Right lobe of liver (tissue), 6 donors: ENCODE results near the gene ATP1A1. TPM values are rescaled to one million over a fixed set of nuclear protein-coding genes. Genes with fewer than 3 reads are reported as not detected.

Experiments used
- ATAC-seq, 4 donors: fragments of 200-7000 bp; cut with Tn5 transposase; one replicate each; pipeline ENCODE4 v1.9.1; 2020; ENCODE audit warnings: mild to moderate bottlenecking in 4 of 4, moderate library complexity in 4 of 4
- DNase-seq, 3 donors: peaks; one replicate each; pipeline ENCODE4 v3.0.0-alpha.2; 2020
- H3K27ac ChIP-seq, 3 donors: fragments of 200-600 bp; one replicate each; pipeline ENCODE4 v1.8.0; 2022
- H3K27me3 ChIP-seq, 2 donors: fragments of 200-600 bp; one replicate each; pipeline ENCODE4 v1.8.0; 2022
- H3K36me3 ChIP-seq, 4 donors: fragments of 200-600 bp; sonication (generic) in 1 of 4; one replicate each; pipeline versions ENCODE4 v1.5.1 to v1.8.0; 2017 to 2022; ENCODE audit warnings: control low read depth in 1 of 4
- H3K4me1 ChIP-seq, 4 donors: fragments of 200-600 bp; sonication (generic) in 1 of 4; one replicate each; pipeline versions ENCODE4 v1.5.1 to v1.8.0; 2017 to 2022; ENCODE audit warnings: control low read depth in 1 of 4
- H3K4me3 ChIP-seq, 3 donors: fragments of 200-600 bp; one replicate each; pipeline ENCODE4 v1.8.0; 2022
- H3K9me3 ChIP-seq, 4 donors: fragments of 200-600 bp; sonication (generic) in 1 of 4; one replicate each; pipeline versions ENCODE4 v1.5.1 to v1.8.0; 2017 to 2022; ENCODE audit warnings: control low read depth in 1 of 4
- CTCF ChIP-seq, 4 donors: fragments of 200-600 bp in 3 of 4; fragments of 450-650 bp in 1 of 4; IDR thresholded peaks; one replicate each; pipeline versions ENCODE4 v1.5.1 to v1.8.0; 2016 to 2022; ENCODE audit warnings: antibody characterized with exemption in 4 of 4, mild to moderate bottlenecking in 2 of 4
- POLR2A ChIP-seq: fragments of 450-650 bp; IDR thresholded peaks from one replicate; pipeline ENCODE4 v1.6.1; 2017; ENCODE audit warnings: antibody characterized with exemption, mild to moderate bottlenecking
- WGBS: methylation state at CpG from one replicate; pipeline ENCODE4 v1.1.6; 2018; ENCODE audit warnings: low coverage, low lambda C conversion rate; ENCODE audit not compliant: insufficient coverage; ENCODE audit errors: missing lambda C conversion rate; 5-methylcytosine and 5-hydroxymethylcytosine counted together
- intact Hi-C, 2 donors: fragments of 100-400 bp; cut with DNase I; formaldehyde crosslinking; loops; one replicate each; pipeline versions ENCODE4 v1.11.2 to v1.14.1; 2022
- total RNA-seq, 6 experiments: library from RNA; depleted of rRNA in 2 of 6; stranded (reverse); fragments of >200 nt in 2 of 6; fragmentation: NEBNext Ultra II Directional in 3 of 6; extraction: Animal tissue kit (Norgen Biotek cat#: 25700) in 3 of 6; gene quantifications; one replicate each; pipeline versions ENCODE4 v1.1.0 to v1.2.4, GENCODE V29; 2016 to 2023
- donor health status: DM: no; HTN: yes; CAD: no.
- donor health status: DM: no; HTN: no; CAD: no.
- donor health status: DM: no; HTN: no; CAD: no.
- donor health status: DM: no; HTN: yes; CAD: no.
- donor health status: DM: no; HTN: yes; CAD: no.

ATP1A1 gene
- total RNA-seq, 6 experiments from 2014 or later = 83.6 to 153 (median 121) TPM

GRCh38 chr1:116356673-116357072, 16.4 kb upstream of the ATP1A1 start:
- peak in 1 of 4 donors; percentile 27 for ATAC-seq
- H3K36me3 ChIP-seq = no peaks in the 10 kb centered on the region
- H3K4me1 ChIP-seq = peaks cover 0 to 1% (median 0%) of the 10 kb centered on the region in 4 donors
- H3K27me3 ChIP-seq = no peaks in the 10 kb centered on the region
- H3K27ac ChIP-seq = no peak overlapping the region
- no peak for DNase-seq
- intact Hi-C loops = no loop called here
- no peak overlapping the region for H3K4me3 ChIP-seq
- TF ChIP-seq POLR2A (no peak), CTCF (IDR thresholded peaks at IDR 0.05) (no peak)
- H3K9me3 ChIP-seq = no peaks in the 10 kb centered on the region
- WGBS = 55% methylated on average over 2 of the region's 2 CpGs

- TF ChIP-seq POLR2A (no peak), CTCF (IDR thresholded peaks at IDR 0.05) (no peak)
- ATAC-seq = no peak
- Histone ChIP-seq H3K36me3 (no peaks in the 10 kb centered on the region), H3K4me3 (no peak overlapping the region), H3K4me1 (peaks cover 0 to 5% (median 0%) of the 10 kb centered on the region in 4 donors), H3K27me3 (no peaks in the 10 kb centered on the region), H3K27ac (no peak overlapping the region), H3K9me3 (no peaks in the 10 kb centered on the region)
- no peak for DNase-seq
- 100% methylated on average over 1 of the region's 1 CpG for WGBS
- intact Hi-C loops = no loop called here
Observed at GRCh38 chr1:116357487-116357886, 15.6 kb upstream of the ATP1A1 start.

- WGBS = 72% methylated on average over 2 of the region's 2 CpGs
- TF ChIP-seq CTCF (IDR thresholded peaks at IDR 0.05) = no peak
- TF ChIP-seq POLR2A = no peak
- Histone ChIP-seq H3K27me3 (no peaks in the 10 kb centered on the region), H3K4me3 (no peak overlapping the region), H3K9me3 (no peaks in the 10 kb centered on the region), H3K4me1 (peaks cover 0 to 5% (median 0%) of the 10 kb centered on the region in 4 donors), H3K36me3 (no peaks in the 10 kb centered on the region), H3K27ac (no peak overlapping the region)
- DNase-seq = no peak
- intact Hi-C loops = no loop called here
- ATAC-seq = peak in 1 of 4 donors; percentile 59
Observed at GRCh38 chr1:116359060-116359830, 13.8 kb upstream of the ATP1A1 start.

GRCh38 chr1:116359871-116360270, 13.2 kb upstream of the ATP1A1 start:
- no peak overlapping the region for H3K4me3 ChIP-seq
- no peaks in the 10 kb centered on the region for H3K27me3 ChIP-seq
- no peak for ATAC-seq
- peaks cover 0 to 5% (median 0%) of the 10 kb centered on the region in 4 donors for H3K4me1 ChIP-seq
- intact Hi-C loops = loop anchor here in 1 of 2 donors (10.0 kb wide), 1 partner anchor 125 kb away; no protein-coding TSS in a partner anchor
- 78% methylated on average over 1 of the region's 1 CpG for WGBS
- H3K36me3 ChIP-seq = no peaks in the 10 kb centered on the region
- no peak overlapping the region for H3K27ac ChIP-seq
- TF ChIP-seq POLR2A (no peak), CTCF (IDR thresholded peaks at IDR 0.05) (no peak)
- DNase-seq = no peak
- H3K9me3 ChIP-seq = no peaks in the 10 kb centered on the region
